ENCODE measurements around the gene KYAT1. TPM values are rescaled to one million over a fixed set of nuclear protein-coding genes. Genes with fewer than 3 reads are reported as not detected.
"Not testable (repeated sequence)": the region's sequence is repeated elsewhere in the genome, so short reads cannot be mapped to it uniquely, and the experiment has no call there.

Gene KYAT1
- total RNA-seq, 2 donors from 2014 or later, result 10.1 to 15.1 TPM

GRCh38 chr9:128877852-128878251, 3.9 kb downstream of the KYAT1 start:
- no peaks in the 10 kb centered on the region for H3K36me3 ChIP-seq
- H3K9me3 ChIP-seq, result no peaks in the 10 kb centered on the region
- no peak for DNase-seq (ENCODE audit: low spot score)
- peak overlapping the region; percentile 97 to 98 for H3K27ac ChIP-seq
- peaks cover 0 to 43% of the 10 kb centered on the region in 2 donors for H3K4me1 ChIP-seq
- H3K27me3 ChIP-seq, result no peaks in the 10 kb centered on the region
- no peak for TF ChIP-seq CTCF (IDR thresholded peaks at IDR 0.05)
- H3K4me3 ChIP-seq, result no peak overlapping the region

- H3K4me3 ChIP-seq; H3K27ac ChIP-seq; H3K27me3 ChIP-seq; DNase-seq (ENCODE audit: low spot score); H3K9me3 ChIP-seq; H3K4me1 ChIP-seq: not testable (repeated sequence)
- H3K36me3 ChIP-seq, result peaks cover 14% of the 10 kb centered on the region
Observed at GRCh38 chr9:128870941-128871265, 10.8 kb downstream of the KYAT1 start.

- Histone ChIP-seq H3K27ac (no peak overlapping the region), H3K4me3 (no peak overlapping the region), H3K36me3 (peaks cover 14% of the 10 kb centered on the region), H3K27me3 (no peaks in the 10 kb centered on the region), H3K4me1 (no peaks in the 10 kb centered on the region), H3K9me3 (no peaks in the 10 kb centered on the region)
- no peak for TF ChIP-seq CTCF (IDR thresholded peaks at IDR 0.05)
- no peak for DNase-seq (ENCODE audit: low spot score)
Observed at GRCh38 chr9:128870128-128870940, 11.4 kb downstream of the KYAT1 start.

GRCh38 chr9:128863647-128864046, 18.1 kb downstream of the KYAT1 start:
- H3K27me3 ChIP-seq, result no peaks in the 10 kb centered on the region
- H3K9me3 ChIP-seq, result no peaks in the 10 kb centered on the region
- peak; percentile 95 to 100 for TF ChIP-seq CTCF (IDR thresholded peaks at IDR 0.05)
- no peak overlapping the region for H3K4me3 ChIP-seq
- DNase-seq (ENCODE audit: low spot score), result peak; percentile 78
- no peaks in the 10 kb centered on the region for H3K36me3 ChIP-seq
- no peak overlapping the region for H3K27ac ChIP-seq
- H3K4me1 ChIP-seq, result no peaks in the 10 kb centered on the region

GRCh38 chr9:128862401-128862851, 19.3 kb downstream of the KYAT1 start:
- no peak overlapping the region for H3K27ac ChIP-seq
- no peaks in the 10 kb centered on the region for H3K4me1 ChIP-seq
- no peaks in the 10 kb centered on the region for H3K27me3 ChIP-seq
- H3K9me3 ChIP-seq, result no peaks in the 10 kb centered on the region
- H3K4me3 ChIP-seq, result no peak overlapping the region
- no peak for DNase-seq (ENCODE audit: low spot score)
- no peaks in the 10 kb centered on the region for H3K36me3 ChIP-seq
- TF ChIP-seq CTCF (IDR thresholded peaks at IDR 0.05), result no peak

GRCh38 chr9:128861501-128861900, 20.2 kb downstream of the KYAT1 start:
- H3K27me3 ChIP-seq, result no peaks in the 10 kb centered on the region
- H3K4me1 ChIP-seq, result no peaks in the 10 kb centered on the region
- no peaks in the 10 kb centered on the region for H3K9me3 ChIP-seq
- H3K27ac ChIP-seq, result no peak overlapping the region
- H3K36me3 ChIP-seq, result no peaks in the 10 kb centered on the region
- H3K4me3 ChIP-seq, result no peak overlapping the region
- DNase-seq (ENCODE audit: low spot score), result no peak
- no peak for TF ChIP-seq CTCF (IDR thresholded peaks at IDR 0.05)

All from right atrium auricular region (tissue), 2 donors.